GM21723 (cell line): ENCODE measurements around the gene RNF8.
"Not testable (repeated sequence)": the region's sequence is repeated elsewhere in the genome, so short reads cannot be mapped to it uniquely, and the experiment has no call there.

Source experiments
- ATAC-seq: cut with Tn5 transposase; IDR thresholded peaks from one replicate; pipeline ENCODE4 v1.9.1; 2021; ENCODE audit warnings: mild to moderate bottlenecking, moderate library complexity; ENCODE audit not compliant: unreplicated experiment

The RNF8 gene, protein sequence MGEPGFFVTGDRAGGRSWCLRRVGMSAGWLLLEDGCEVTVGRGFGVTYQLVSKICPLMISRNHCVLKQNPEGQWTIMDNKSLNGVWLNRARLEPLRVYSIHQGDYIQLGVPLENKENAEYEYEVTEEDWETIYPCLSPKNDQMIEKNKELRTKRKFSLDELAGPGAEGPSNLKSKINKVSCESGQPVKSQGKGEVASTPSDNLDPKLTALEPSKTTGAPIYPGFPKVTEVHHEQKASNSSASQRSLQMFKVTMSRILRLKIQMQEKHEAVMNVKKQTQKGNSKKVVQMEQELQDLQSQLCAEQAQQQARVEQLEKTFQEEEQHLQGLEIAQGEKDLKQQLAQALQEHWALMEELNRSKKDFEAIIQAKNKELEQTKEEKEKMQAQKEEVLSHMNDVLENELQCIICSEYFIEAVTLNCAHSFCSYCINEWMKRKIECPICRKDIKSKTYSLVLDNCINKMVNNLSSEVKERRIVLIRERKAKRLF

DNA sequence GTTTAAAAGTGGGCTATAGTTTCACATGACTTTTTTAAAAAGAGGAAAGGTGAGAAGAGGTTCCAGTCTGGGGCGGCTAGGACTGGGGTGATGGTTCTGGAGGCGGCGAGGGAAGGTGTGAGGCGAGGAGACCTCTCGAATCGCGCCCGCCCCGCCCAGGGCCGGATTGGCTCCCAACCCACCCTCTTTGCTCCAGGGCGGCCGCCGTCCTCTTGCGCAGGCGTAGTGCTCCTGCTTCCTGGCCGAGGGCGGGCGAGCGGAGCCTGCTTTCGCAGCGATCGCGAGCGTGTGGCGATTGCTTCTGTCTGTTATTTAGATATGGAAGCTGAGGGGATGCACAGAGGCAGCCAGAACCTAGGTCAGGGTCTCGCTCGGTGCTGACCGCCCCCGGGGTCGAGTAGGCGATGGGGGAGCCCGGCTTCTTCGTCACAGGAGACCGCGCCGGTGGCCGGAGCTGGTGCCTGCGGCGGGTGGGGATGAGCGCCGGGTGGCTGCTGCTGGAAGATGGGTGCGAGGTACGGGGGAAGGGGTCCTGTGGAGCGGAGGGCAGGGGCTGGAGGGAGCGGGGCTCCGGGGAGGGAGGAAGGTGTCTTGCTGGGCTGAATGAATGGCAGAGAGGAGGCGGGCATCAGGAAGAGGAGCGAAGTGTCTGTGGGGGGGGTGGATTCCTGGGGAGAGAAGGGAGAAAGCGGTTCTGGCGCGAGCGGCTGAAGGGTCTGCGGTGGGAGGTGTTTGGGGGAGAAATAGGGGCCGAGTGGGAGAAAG lies at the start of gene RNF8:
TSS of gene RNF8 (plus strand) at position 223 of the 765 bp plus-strand sequence. CDS start at position 405, 182 bp downstream.
- peak; percentile 90 for ATAC-seq

DNA sequence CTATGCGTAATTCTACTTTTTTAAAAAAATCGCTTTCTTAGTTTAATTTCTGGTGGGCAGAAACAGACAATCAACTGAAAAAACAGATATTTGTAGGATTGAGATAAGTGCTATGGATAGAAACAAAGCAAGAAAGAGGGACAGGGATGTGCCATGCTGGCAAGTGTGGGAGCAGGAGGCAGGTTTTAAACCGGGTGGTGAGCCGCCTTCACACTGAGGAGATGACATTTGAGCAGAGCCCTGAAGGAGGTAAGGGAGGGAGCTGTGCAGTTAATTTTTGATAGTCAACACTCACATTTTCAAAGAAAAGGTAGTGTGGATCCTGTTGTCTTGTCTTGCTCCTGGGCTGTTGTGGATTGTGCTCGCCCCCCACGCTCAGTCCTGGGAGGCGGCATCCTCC lies 49.0 kb upstream of the RNF8 start:
- no peak for ATAC-seq

DNA sequence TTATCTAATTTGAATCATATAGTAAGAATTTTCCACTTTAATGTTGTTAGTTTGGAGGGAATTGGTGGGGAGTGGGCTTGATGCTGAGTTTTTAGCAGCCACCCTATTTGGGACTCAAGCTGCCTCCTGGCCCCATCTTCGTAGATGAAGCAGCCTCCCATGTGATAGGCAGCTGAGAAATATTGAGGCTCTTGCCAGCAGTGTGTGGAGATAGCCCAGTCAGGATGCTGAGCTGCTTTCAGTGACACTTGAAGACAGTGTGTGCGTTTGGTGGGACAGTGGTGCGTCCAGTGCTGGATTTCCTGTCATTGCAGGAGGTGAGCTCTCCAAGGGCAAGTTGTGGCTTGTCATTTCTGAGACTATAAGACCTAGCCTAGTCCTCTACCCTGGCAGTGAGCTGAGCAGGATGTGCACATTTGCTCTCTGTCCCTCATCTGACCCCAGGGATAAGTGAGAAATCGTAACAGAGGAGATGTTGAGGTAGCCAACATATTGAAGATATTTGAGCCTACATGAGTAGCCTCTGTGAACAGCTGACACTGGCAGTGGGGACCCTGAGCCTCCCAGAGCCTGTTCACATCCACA lies 47.9 kb upstream of the RNF8 start:
- no peak for ATAC-seq

DNA sequence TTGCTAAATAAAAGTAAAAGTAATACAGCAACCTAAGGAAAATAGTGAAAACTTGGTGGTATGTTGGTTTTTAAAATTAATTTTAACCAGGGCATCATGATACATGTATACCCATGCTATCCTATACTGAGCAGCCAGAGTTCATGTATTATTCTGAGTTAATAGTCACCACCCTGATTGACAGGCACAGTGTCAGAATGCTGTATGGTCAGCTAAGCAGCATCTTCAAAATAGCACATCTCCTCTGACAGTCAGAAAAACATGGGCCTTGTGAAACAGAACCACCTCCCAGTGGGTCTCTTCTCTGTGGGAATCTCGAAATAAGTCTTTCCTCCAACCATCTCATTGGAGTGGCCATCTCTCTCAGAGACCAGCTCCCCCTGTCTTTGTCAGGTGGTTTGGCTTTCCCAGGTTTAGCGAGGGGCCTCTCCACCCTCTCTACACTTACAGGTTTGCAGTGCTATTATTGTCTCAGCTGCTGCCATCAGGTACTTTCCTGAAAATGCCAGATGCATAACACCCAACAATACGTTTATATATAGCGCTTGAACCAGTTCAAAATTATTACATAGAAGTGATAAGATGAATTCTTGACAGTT lies 47.1 kb upstream of the RNF8 start:
- ATAC-seq, result no peak

DNA sequence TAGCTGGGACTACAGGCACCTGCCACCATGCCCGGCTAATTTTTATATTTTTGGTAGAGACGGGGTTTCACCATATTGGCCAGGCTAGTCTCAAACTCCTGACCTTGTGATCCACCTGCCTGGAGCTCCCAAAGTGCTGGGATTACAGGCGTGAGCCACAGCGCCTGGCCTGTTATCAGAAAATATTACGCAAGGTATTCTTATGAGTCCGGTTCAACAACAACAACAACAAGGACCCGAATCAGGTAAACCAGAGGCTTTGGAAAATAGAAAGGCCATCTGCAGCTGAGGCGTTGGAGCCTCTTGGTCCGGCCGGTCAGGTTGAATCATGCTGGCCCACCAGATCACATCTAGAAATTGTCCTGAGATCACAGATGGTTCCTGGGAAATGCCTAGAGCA lies 46.3 kb upstream of the RNF8 start:
- not testable (repeated sequence) for ATAC-seq

DNA sequence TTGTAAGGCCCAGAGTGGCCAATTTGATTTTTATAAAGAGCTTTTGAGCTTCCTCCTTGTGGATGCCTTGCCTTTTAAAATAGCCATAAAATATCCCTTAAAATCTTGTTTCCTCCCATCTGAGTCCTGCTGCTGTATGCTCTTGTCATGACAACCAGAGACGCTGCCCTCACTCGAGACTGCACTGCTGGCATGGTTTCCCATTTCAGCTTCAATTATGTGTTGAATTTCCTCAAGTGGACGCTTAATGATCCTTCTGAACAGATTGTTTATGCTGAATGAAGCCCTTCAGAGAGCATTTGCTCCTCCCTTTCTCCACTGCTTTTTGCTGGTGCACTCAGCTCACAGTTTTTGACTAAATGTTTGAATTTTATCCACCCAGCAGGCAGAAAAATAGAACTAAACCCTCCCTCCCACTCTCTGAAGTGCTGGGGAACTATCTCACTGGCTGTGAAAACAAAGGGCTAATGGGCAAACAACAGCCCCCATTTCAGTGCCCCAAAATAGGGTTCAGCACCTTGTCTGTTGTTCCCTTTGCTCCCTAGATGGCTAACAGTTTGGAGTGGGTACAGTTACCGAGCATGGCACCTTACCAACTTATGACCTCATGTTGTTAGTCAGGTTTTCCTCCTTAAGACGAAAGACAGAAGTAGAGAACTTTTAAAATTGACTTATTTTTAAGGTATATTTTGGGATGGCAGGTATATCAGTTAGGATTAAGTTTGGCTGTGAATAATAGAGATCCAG lies 45.5 kb upstream of the RNF8 start:
- no peak for ATAC-seq

DNA sequence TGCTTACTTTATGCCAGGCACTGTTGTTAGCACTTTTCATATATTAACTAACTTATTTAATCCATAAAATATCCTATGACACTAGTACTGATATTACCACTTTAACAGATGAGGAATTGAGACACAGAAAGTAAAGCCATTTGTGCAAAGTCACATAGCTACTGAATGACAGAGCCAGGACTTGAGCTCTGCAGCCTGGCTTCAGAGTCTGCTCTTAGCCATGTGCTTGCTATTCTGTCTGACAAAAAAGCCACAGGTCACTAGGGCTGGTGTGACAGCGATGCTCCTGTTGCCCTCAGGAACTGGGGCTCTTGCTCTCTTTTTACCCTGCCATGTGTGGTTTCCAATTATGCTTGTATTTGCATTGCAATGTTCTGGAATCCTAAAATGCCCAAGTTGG lies 44.7 kb upstream of the RNF8 start:
- ATAC-seq, result no peak

DNA sequence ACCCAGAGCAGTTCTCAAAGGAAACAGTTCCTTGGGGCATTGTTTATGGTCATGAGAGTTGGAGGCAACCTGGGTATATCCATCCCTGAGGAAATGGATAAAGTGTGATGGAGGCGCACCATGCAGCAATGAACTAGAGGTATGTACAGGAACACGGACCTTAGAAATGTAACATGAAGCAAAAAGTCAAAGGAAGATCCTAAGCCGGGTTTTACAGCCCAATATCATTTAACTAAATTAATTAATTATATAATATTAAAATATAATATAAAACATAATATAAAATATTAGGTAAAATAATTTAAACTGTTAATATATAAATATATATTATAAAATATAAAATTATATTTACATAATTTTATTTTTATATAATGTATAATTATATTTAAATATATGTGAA lies 44.1 kb upstream of the RNF8 start:
- no peak for ATAC-seq

DNA sequence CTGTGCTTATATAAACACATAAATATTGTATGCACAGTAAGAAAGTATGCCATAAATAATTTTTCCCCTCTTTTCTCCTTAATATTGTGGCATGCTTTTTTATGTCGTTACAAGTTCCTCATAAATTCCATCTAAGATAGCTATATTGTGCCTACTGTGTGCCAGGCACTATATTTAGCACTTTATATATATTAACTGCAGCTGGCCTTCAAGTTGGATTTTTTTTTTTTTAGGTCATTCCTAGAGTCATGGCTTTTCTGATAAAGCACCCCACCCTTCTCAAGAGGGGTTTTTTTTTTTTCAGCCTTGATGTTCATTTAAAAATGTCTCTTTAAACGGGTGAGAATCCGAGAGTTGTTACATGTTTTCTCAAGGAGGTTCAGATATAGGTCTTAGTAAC lies 42.8 kb upstream of the RNF8 start:
- no peak for ATAC-seq

DNA sequence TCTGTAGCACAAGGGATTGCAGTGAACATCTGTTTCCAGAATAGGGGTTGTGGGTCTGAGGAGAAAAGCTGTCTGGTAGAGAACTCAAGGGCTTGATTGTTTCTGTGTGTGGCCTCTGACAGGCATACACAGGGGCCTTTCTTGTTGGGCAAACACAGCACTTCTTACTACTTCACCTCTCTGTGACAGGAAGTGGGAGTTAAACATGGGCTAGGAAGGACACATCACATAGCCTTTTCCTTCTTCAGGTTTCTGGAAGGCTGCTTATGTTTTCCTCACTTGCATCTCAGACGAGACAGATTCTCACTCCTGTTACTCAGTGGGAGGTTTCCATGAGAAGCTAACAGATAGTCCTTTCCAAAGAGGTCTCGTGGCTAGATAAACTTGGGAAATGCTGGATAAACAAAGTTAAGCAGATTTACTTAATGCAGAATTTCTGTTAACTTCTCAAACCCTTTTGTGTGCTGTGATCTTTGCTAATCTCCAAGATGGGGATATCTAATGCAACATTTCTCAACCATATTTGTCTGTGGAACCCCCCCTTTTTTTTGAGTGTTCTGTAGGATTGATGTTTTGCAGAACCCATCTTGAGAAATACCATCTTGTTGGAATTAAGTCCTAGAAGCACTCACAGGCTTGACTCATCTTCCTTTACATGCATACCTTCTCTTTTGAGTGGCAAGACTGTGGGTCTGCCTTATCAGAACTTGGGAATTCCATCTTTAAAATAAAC lies 41.9 kb upstream of the RNF8 start:
- ATAC-seq, result no peak

DNA sequence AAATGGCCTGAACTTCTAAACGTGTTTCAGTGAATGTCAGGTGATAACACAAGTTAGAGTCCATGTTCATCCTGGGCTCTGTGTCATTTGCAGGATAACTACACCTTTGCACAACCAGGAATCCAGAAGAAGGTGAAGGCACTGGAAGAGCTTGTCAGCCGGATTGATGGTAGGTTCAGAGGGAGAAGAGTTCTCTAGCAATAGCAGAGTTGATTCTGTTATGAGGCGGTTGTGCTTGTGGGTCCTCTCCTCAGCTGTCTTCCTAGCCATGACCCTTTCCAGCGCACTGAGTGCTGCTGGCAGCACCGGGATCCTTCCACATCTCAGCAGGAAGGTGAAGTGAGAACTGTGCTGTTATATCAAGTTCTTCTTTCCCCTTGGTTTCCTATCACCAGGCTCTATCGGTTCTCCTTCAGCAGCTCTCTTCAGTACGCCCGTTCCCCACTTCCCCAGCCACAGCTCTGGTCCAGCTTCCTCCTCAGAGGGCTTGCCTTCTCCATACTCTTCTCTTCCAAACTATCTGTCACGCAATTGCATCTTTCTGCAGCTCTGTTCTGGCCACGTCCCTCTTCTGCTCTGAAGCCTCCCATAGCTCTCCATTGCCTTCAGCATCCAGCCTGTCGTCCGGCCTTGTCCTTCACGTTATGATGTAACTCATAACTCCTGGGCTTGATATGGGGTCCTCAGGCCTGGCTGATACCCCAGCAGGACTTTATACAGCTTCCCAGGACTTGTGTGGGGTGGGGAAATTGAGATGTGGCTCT lies 39.9 kb upstream of the RNF8 start:
- ATAC-seq, result no peak

DNA sequence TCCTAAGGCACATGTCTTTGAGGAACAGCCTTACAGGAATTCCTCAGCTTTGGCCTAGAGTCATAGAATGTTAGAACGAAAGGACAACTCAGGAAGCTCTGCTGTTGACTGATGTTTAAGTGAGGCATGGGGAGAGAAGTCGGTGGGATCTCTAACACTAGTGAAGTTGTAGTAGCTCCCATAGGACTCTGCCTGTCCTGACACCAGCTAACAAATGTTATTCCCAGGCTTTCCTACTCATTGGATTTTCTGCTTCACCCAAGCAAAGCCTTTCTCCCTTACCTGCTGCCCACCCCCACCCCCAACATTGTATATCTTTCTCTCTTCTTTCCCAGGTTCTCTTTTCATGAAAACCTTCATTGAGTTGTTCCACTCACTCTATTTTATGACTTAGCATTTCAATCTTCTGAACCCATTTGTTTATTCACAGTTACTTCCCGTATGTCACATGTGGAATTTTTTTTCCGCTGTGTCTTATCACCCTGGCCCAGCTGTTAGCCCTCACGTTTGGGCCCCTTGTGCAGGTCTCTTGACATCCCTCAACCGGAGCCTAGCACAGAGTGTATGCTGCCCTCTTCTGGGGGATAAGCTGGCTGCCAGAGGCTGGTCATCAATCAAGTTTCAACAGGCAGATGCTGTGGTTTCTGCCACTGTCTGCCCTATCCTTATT lies 39.2 kb upstream of the RNF8 start:
- no peak for ATAC-seq

DNA sequence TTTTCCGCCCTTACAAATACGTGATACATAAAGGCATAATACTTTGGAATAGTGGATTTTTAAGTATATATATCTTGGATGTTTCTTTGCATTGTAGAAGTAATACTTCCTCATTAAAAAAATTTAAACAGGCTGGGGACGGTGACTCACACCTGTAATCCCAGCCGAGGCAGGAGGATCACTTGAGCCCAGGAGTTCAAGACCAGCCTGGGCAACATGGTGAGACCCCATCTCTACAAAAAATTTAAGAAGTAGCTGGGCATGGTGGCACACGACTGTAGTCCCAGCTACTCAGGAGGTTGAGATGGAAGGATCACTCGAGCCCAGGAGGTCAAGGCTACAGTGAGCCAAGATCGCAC lies 38.6 kb upstream of the RNF8 start:
- no peak for ATAC-seq

DNA sequence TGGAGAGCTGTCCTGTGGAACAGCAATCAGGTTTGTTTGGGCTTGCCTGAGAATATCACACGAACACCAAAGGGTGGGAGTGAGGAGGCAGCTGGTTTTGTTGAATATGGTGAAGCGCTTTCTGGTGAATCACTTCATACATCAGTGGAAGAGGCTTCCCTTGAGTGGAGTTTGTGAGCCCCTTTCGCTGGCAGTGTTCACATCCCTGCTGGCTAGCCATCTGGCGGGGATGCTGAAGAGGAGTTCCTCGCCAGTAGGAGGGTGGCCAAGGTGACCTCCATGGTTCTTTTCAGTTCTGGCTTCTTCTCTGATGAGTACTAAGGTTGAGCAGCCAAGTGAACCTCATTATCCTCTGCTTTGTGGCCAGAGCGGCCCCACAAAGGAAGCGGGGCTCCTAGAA lies 37.7 kb upstream of the RNF8 start:
- no peak for ATAC-seq

DNA sequence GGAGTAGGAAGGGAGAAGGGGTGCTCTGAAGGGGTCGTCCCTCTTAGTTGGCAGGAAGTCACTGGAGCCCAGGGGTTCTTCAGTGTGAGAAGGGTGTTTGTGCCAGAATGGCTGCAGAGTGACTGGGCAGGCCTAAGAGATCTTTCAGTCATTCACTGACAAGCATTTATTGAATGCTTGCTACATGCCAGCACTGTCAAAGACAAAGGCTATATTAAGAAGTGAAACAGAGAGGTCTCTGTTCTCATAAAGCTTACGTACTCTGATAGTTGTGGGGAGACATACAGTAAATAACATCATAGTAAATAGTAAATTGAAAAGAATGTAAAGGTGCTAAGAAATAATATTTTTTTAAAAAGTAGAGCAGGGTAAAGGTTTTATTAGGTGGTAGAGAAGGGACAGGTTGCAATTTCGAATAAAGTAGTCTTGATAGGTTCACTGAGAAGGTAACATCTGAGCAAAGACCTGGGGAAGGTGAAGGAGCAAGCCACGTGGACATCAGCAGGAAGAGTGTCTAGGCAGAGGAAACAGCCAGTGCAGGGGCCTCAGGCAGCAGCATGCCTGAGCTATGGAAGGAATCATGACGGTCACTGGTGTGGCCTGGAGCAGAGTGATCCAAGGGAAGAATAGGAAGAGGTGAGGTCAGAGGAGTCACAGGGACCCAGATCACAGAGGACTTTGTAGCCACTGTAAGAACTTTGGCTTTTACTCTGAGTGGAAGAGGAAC lies 36.3 kb upstream of the RNF8 start:
- ATAC-seq, result peak; percentile 60

DNA sequence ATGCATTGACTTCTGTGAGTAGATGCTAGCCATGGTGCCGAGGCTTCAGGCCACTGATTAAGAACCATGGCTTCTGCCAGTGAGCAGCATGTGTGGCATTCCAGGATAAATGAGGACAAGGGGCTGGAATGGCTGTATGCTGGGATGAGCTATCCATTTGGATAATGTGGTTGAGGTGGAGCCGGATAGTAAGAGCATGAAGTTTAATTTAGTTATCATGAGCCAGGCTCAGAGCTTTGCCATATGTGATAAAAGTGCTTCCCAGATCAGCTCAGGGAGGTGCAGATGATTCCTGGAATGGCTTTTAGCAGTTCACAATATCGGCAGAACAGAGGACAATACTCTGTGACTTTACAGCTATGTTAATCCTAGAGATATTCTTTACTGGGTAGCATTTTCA lies 34.6 kb upstream of the RNF8 start:
- ATAC-seq, result no peak

DNA sequence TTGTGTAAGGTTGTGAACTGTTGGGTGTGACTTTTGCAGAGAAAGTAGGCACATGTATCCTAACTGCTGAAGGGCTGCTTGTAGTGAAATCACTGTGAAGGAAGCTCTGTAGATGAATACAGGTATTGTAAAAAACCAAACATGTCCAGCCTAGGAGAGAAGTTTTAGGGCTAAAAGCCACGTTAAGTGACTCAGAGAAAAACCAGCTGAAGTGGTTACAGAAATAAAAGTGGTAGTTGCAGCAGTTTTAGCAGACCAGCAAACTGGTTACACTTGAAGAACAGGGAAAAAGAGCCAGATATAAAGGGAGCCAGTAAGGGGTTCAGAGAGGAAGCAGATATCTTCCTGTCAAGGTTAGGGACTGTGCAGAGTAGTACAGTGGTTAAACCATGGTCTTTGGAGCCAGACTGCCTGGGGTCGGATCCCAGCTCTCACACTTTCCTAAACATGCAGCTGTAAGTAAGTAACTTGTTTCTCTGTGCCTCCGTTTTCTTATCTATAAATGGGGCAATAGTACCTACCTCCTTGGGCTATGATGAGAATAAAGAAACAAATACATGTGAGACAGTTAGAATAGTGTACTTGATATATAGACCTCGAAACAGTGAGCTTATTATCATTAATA lies 33.8 kb upstream of the RNF8 start:
- ATAC-seq, result no peak

DNA sequence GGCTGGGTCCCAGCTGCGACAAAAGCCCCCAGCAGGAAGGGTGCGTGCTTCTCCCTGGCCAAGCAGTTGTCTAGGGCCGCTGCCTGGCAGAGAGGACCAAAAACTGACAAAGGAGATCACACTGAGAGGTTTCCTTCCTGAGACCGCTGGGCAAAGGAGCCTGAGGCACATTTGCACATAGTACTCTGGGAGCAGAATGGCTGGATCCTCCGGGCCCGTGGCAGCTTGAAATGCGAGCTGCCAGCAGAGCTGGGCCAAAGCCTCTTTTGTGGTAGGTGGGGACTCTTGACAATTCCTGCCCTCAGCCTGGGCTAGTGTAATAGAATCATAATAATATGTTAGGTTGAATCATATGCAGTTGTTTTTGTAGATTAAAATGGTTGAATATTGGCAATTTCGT lies 33.1 kb upstream of the RNF8 start:
- no peak for ATAC-seq
